G401.6 (cell line): ENCODE data around the gene ABCA5.

Experiments
- FAIRE-seq: peaks from 2 replicates; lab custom pipeline; 2012; peaks lifted over from hg19 to GRCh38; lab: Jason Lieb, UNC

ABCA5 gene

GRCh38 chr17:69327060-69327831, at the start of gene ABCA5:
Gene ABCA5 (minus strand): TSS chr17:69327133. CDS start chr17:69314415, 12,718 bp downstream.
- FAIRE-seq = no peak

GRCh38 chr17:69375229-69375628, 48.3 kb upstream of the ABCA5 start:
- no peak for FAIRE-seq

DNA sequence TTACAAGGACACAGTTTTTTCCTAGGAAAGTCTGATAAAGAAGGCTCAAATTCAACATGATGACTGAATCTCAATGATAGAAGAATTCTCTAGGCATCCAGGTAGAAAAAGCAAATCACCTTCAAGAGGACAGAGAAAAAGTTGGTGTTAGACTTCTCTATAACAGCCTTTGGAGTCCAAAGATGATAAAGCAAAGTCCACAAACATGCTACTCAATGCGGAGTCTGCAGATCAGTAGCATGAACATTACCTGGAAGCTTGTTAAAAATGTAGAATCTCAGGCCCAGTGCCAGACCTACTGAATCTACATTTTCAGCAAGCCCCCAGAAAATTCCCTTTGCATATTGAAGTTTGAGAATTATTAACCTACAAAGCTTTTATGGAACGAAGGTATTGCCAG, 46.1 kb upstream of the ABCA5 start:
- no peak for FAIRE-seq

GRCh38 chr17:69367298-69367697, 40.4 kb upstream of the ABCA5 start:
- no peak for FAIRE-seq

GRCh38 chr17:69363488-69364210, 36.7 kb upstream of the ABCA5 start:
- peak; percentile 94 for FAIRE-seq

GRCh38 chr17:69361156-69361555, 34.2 kb upstream of the ABCA5 start:
- no peak for FAIRE-seq

- FAIRE-seq = no peak
Measured at GRCh38 chr17:69358688-69359596, 32.0 kb upstream of the ABCA5 start.

- FAIRE-seq = no peak
Measured at GRCh38 chr17:69357701-69358100, 30.8 kb upstream of the ABCA5 start.

DNA sequence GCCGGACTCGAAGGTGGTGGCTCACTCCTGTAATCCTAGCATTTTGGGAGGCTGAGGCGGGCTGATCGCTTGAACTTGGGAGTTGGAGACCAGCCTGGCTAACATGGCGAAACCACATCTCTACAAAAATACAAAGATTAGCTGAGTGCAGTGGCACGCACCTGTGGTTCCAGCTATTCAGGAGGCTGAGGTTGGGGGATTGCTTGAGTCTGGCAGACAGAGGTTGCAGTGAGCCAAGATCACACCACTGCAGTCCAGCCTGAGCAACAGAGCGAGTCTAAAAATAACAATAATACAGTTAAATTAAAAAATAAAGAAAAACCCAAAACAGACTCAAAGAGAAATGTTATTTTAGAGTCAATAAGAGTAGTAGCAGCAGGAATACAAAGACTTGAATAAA, 29.7 kb upstream of the ABCA5 start:
- FAIRE-seq = no peak

DNA sequence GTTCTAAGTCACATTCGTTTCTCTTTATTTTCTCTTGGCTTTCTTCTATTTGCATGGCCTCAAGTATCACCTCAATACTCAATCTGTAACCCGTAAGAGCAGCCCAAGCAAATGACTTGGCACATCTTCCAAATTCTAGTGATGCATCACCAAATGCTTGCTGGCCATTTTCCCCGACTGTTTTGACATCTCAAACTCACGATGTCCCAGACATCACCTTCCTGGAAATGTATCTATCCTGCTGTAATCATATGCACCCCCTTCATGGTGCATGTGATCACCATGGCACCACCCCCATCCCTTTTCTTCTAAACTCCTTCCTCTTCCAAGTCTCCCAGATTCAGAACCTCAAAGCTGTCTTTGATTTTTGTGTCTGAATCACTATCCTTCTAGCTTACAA, 24.0 kb upstream of the ABCA5 start:
- no peak for FAIRE-seq

DNA sequence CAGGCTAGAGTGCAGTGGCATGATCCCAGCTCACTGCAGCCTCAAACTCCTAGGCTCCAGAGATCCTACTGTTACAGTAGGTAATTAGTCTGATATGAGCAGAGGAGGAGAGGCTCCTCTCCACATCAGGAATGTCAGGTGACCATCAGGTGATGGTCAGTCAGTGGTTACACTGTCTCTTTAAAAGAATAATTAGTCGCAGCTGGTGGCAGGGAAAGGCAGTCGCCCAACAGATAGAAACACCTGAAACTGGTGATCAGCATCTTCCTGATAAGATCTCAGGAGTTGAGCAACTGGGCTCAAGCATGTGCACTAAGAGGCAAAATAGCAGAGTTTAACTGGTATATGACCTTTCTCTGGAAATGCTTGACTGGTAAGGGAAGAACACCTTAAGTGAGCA, 21.5 kb upstream of the ABCA5 start:
- no peak for FAIRE-seq

DNA sequence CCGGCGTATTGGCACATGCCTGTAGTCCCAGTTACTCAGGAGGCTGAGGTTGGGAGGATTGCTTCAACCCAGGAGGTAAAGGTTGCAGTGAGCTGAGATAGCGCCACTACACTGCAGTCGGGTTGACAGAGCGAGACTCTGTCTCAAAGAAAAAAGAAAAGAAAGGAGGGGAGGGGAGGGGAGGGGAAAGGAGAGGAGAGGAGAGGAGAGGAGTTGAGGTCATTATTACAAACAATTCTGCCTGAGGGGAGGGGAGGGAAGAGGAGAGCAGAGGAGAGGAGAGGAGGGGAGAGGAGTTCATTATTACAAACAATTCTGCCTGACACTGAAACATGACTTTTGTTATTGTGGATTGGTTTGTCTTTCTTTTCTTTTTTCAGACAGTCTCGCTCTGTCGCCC, 19.8 kb upstream of the ABCA5 start:
- FAIRE-seq = no peak

- FAIRE-seq = no peak
Measured at GRCh38 chr17:69344939-69345338, 18.0 kb upstream of the ABCA5 start.

DNA sequence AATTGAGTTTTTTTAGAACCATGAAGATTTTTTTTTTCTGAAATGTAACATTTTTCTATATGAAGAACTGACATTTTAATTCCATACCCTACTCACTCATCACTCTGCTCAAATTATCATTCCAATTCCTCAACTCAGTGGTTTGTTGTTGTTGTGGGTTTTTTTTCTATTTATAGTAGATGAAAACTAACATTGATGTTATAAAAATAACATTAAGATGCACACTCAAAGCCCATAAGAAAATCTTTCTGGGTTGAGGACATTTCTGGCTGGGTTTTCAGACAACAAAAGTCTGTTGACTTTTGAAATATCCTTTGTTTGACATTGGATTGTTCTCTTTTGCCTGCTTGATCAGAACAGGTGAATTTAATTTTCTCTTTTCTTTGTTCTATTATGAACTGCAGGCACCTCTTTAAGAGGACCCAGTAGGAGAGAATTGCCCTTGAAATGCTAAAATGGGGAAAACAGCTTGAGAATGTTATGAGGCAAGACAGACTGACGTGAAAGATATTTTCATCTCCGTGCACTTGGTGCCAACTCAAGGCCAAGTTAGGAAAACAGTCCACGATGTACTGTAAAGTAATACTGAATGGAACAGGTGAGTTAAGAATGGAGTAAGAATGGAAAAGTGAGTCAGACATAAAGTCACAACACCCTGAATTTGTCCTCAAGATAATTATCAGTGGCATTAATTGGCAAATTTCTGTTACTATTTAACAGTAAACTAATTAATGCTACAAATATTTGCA, 16.1 kb upstream of the ABCA5 start:
- FAIRE-seq = no peak

GRCh38 chr17:69339937-69340336, 13.0 kb upstream of the ABCA5 start:
- no peak for FAIRE-seq

DNA sequence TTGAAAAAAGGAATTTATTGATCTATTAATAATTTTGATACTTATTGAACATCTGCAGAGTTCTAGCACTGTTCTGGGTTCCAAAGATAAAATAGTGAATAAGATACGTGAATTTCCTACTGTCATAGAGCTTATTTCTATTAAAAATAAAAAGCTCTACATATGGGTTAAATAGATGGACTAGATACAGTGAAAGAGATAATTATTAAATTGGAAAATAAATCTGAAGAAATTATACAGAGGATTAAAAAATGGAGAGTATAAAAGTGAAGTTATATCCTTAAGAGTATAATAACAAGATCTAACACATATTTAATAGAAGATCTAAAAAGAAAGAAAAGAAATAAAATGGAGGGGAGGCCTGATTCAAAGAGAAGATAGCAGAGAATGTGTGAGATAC, 10.1 kb upstream of the ABCA5 start:
- FAIRE-seq = peak; percentile 57

DNA sequence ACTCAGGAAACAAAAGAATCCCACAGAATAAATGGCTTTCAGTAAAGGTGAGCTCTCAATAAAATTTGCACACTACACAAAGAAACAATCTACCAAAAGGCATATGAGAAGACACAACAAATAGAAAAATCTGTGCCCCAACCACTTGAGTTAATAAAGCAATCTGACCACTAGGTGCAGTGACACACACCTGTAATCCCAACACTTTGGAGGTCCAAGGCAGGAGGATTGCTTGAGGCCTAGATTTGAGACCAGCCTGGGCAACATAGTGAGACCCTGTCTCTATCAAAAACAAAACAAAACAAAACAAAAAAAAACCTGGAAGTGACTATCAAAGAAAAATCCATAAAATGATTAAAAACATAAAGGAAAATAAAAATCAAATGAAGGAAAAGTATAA, 9.6 kb upstream of the ABCA5 start:
- no peak for FAIRE-seq

DNA sequence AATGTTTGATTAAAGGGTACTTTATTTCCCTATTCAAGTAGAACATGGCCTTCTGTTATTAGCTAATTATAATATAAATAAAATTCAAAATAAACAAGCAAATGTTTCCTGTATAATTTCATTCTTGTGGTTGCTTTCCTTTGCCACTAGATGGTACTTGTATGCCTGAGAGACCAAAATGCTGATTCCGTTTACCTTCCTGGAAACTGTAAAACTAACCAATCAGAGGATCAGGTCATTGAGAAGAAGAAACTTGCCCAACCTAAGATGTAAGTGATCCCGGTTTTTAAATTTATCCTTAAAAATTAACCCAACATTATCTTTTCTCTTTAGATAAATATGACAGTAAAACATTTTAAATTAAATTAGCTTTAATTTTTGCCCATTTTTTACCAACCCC, 8.1 kb upstream of the ABCA5 start:
- no peak for FAIRE-seq

GRCh38 chr17:69333561-69333960, 6.6 kb upstream of the ABCA5 start:
- no peak for FAIRE-seq

GRCh38 chr17:69331756-69332155, 4.8 kb upstream of the ABCA5 start:
- FAIRE-seq = no peak

GRCh38 chr17:69326377-69327059, 415 bp downstream of the ABCA5 start:
- FAIRE-seq = no peak
